Smooth muscle cell (in vitro differentiated cells): Measurements from ENCODE around the gene ATP10A. TPM values are rescaled to one million over a fixed set of nuclear protein-coding genes. Genes with fewer than 3 reads are reported as not detected.
A peak's percentile ranks its signal among the peaks of the same experiment; 100 is the strongest.

Experiments
- DNase-seq: peaks from one replicate; lab custom pipeline; 2025; ENCODE audit not compliant: unreplicated experiment; lab: John Stamatoyannopoulos, UW
- H2AFZ ChIP-seq: fragments of 200-600 bp; sonication (generic); 2 replicates; pipeline ENCODE4 v1.6.0; 2016; ENCODE audit warnings: antibody characterized with exemption, low read depth, mild to moderate bottlenecking
- H3F3A ChIP-seq: fragments of 200-600 bp; sonication (generic); 2 replicates; pipeline ENCODE4 v1.6.0; 2017; ENCODE audit warnings: antibody characterized with exemption, low read depth
- H3K27ac ChIP-seq: fragments of 200-600 bp; sonication (generic); 2 replicates; pipeline ENCODE4 v1.5.1; 2016; ENCODE audit warnings: low read depth, mild to moderate bottlenecking
- H3K27me3 ChIP-seq: fragments of 200-600 bp; sonication (generic); 2 replicates; pipeline ENCODE4 v1.6.1; 2016; ENCODE audit warnings: low read depth, mild to moderate bottlenecking
- H3K36me3 ChIP-seq: fragments of 200-600 bp; sonication (generic); 2 replicates; pipeline ENCODE4 v1.5.1; 2016; ENCODE audit warnings: low read depth
- H3K4me1 ChIP-seq: fragments of 200-600 bp; sonication (generic); 2 replicates; pipeline ENCODE4 v1.5.1; 2016; ENCODE audit warnings: low read depth
- H3K4me2 ChIP-seq: fragments of 200-600 bp; sonication (generic); 2 replicates; pipeline ENCODE4 v1.6.0; 2016; ENCODE audit warnings: mild to moderate bottlenecking
- H3K4me3 ChIP-seq: fragments of 200-600 bp; sonication (generic); 2 replicates; pipeline ENCODE4 v1.5.1; 2016; ENCODE audit warnings: mild to moderate bottlenecking
- H3K79me2 ChIP-seq: fragments of 200-600 bp; sonication (generic); 2 replicates; pipeline ENCODE4 v1.6.0; 2016; ENCODE audit warnings: low read depth, mild to moderate bottlenecking
- H3K9ac ChIP-seq: fragments of 200-600 bp; sonication (generic); 2 replicates; pipeline ENCODE4 v1.6.0; 2016; ENCODE audit warnings: low read depth
- H3K9me3 ChIP-seq: fragments of 200-600 bp; sonication (generic); replicated peaks from 2 replicates; pipeline ENCODE4 v1.5.1; 2016; ENCODE audit warnings: low read depth
- H4K20me1 ChIP-seq: fragments of 200-600 bp; sonication (generic); 2 replicates; pipeline ENCODE4 v1.6.0; 2016; ENCODE audit warnings: low read depth
- WGBS: methylation state at CpG from one replicate; pipeline ENCODE4 v1.1.7; 2016; ENCODE audit warnings: low lambda C conversion rate; 5-methylcytosine and 5-hydroxymethylcytosine counted together
- polyA plus RNA-seq: library from polyadenylated mRNA; unstranded; fragments of >200 nt; fragmentation: Nextera tagmentation; extraction: Ambion mirVana; gene quantifications from 2 replicates; pipeline ENCODE4 v1.2.1, GENCODE V29; 2016
- total RNA-seq: library from RNA; depleted of rRNA; stranded (reverse); fragments of >200 nt; gene quantifications from 2 replicates; pipeline ENCODE4 v1.2.3, GENCODE V29; 2014
- TF ChIP-seq, protein P1 (sequence below): fragments of 200-600 bp; sonication (generic); IDR thresholded peaks from 2 replicates; pipeline ENCODE4 v1.5.1; 2017; ENCODE audit warnings: borderline replicate concordance, mild to moderate bottlenecking, antibody characterized with exemption; ENCODE audit not compliant: insufficient read depth, poor library complexity, severe bottlenecking

The ATP10A gene
- total and polyA plus RNA-seq, 2 experiments from 2014 or later, result 10.6 to 12.3 TPM

DNA sequence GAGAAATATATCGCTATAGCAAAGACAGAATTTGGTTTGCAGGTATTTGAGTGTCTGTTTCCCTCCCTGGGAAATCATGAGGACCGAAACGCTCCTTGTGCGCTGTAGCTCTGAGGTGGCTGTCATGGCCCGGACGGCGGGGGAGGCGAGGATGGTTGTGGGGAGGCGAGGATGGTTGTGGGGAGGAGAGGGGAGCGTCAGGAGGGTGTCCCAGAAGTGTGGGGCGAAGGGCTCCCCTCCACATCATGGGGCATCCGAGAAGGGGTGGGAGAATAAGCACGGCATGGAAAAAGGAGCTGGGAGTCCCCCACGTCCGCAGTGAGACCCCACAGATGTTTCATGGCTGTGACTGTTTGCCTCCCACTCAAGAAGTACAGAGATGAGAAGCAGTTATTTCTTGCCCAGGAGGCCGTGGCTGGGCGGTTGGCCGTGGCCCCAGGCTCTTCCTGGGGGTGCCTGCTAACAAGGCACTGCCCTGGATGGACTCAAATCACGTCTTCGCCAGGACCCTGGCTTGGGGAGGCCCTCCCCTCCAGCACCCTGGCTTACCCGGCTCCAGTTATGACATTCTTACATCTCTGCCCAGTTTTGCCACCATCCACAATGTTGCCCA is 947 bp upstream of the ATP10A start:
- Histone ChIP-seq H3K27ac (no peak overlapping the region), H3K27me3 (peaks cover 5% of the 10 kb centered on the region), H3K9me3 (no peaks in the 10 kb centered on the region), H3K36me3 (no peaks in the 10 kb centered on the region), H4K20me1 (no peaks in the 10 kb centered on the region), H2AFZ (peak overlapping the region; percentile 83), H3F3A (peaks cover 4% of the 10 kb centered on the region), H3K79me2 (peaks cover 34% of the 10 kb centered on the region), H3K9ac (no peak overlapping the region), H3K4me3 (peak overlapping the region; percentile 73), H3K4me1 (no peaks in the 10 kb centered on the region), H3K4me2 (peak overlapping the region; percentile 92)
- TF ChIP-seq, protein P1, sequence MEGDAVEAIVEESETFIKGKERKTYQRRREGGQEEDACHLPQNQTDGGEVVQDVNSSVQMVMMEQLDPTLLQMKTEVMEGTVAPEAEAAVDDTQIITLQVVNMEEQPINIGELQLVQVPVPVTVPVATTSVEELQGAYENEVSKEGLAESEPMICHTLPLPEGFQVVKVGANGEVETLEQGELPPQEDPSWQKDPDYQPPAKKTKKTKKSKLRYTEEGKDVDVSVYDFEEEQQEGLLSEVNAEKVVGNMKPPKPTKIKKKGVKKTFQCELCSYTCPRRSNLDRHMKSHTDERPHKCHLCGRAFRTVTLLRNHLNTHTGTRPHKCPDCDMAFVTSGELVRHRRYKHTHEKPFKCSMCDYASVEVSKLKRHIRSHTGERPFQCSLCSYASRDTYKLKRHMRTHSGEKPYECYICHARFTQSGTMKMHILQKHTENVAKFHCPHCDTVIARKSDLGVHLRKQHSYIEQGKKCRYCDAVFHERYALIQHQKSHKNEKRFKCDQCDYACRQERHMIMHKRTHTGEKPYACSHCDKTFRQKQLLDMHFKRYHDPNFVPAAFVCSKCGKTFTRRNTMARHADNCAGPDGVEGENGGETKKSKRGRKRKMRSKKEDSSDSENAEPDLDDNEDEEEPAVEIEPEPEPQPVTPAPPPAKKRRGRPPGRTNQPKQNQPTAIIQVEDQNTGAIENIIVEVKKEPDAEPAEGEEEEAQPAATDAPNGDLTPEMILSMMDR, result no peak
- no peak for DNase-seq
- WGBS, result 75% methylated on average over 21 of the region's 21 CpGs

- TF ChIP-seq, protein P1, result no peak
- Histone ChIP-seq H3K4me3 (peak overlapping the region; percentile 73), H3K9ac (peak overlapping the region; percentile 51), H3F3A (peaks cover 4% of the 10 kb centered on the region), H2AFZ (peak overlapping the region; percentile 88), H3K27me3 (peaks cover 5% of the 10 kb centered on the region), H3K4me1 (no peaks in the 10 kb centered on the region), H3K36me3 (no peaks in the 10 kb centered on the region), H3K27ac (peak overlapping the region; percentile 9), H3K4me2 (peak overlapping the region; percentile 92), H3K9me3 (no peaks in the 10 kb centered on the region), H4K20me1 (no peaks in the 10 kb centered on the region), H3K79me2 (peaks cover 48% of the 10 kb centered on the region)
- no peak for DNase-seq
- 1% methylated on average over 53 of the region's 69 CpGs for WGBS
Measured at GRCh38 chr15:25862472-25863110, 536 bp downstream of the ATP10A start.

- peak overlapping the region; percentile 9 for H3K27ac ChIP-seq
- H3K4me1 ChIP-seq, result no peaks in the 10 kb centered on the region
- H3K79me2 ChIP-seq, result peaks cover 53% of the 10 kb centered on the region
Measured at GRCh38 chr15:25862071-25862471, 1.1 kb downstream of the ATP10A start.

More at GRCh38 chr15:25862071-25862471, 1.1 kb downstream of the ATP10A start:
- peaks cover 5% of the 10 kb centered on the region for H3K27me3 ChIP-seq
- TF ChIP-seq, protein P1, result no peak
- H3K36me3 ChIP-seq, result no peaks in the 10 kb centered on the region
- H3K4me2 ChIP-seq, result peak overlapping the region; percentile 92
- no peaks in the 10 kb centered on the region for H3K9me3 ChIP-seq
- no peak for DNase-seq
- peaks cover 4% of the 10 kb centered on the region for H3F3A ChIP-seq
- H3K4me3 ChIP-seq, result peak overlapping the region; percentile 73
- H2AFZ ChIP-seq, result peak overlapping the region; percentile 88
- no peaks in the 10 kb centered on the region for H4K20me1 ChIP-seq
- WGBS, result 37% methylated on average over 18 of the region's 19 CpGs
- peak overlapping the region; percentile 51 for H3K9ac ChIP-seq
